ENCODE data around the gene SYNPO2.

DNA sequence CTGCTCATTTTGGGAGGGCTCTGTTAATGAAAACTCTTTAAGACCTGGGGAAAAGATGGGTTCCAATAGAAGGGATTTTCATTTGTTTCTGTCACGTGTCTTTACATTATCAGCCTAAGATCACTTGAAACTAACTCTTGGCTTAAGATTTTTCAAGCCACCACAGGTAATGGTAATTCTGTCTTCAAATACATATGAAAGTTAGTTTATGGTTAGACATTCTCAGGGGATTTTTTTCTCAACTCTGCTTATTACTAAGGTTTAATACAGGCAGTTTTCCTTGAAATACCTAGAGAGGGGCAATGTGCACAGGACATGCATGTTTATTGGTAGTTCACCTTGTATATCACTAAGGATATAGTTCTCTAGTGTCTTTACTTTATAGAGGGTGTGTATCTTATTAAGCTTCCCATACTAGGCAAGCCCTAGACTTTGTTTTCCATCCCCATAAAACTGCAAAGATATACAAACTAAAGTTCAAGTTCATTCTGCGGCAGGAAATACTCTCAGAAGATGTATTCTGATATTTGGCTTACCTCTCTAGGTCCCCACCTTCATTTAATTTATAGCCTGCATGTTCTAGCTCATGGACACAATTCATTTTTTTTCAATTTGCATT is 208.7 kb downstream of the SYNPO2 start:
- no peak for TF ChIP-seq POLR2AphosphoS5 (IDR thresholded peaks at IDR 0.05; ENCODE audit: insufficient read depth in 1 of 2, low read depth in 1 of 2)
- no peak for TF ChIP-seq CTCF (IDR thresholded peaks at IDR 0.05)
- TF ChIP-seq POLR2A (IDR thresholded peaks at IDR 0.05), result no peak

Data from vagina (tissue), 2 donors.